SK-N-SH treated with all-trans-retinoic acid at 6 μM for 48 hours (cell line): Measurements from ENCODE around the gene MSH5.
"Not testable (repeated sequence)": the region's sequence is repeated elsewhere in the genome, so short reads cannot be mapped to it uniquely, and the experiment has no call there.

Source experiments
- ATAC-seq: fragments of 200-7000 bp; cut with Tn5 transposase; 3 replicates; pipeline ENCODE4 v1.9.1; 2020; ENCODE audit warnings: mild to moderate bottlenecking, moderate library complexity
- CREB5 ChIP-seq: fragments of 250-450 bp; sonication (Bioruptor Pico); IDR thresholded peaks from 2 replicates; pipeline ENCODE4 v1.5.1; 2020; ENCODE audit warnings: low read depth, mild to moderate bottlenecking, moderate library complexity
- CSDC2 ChIP-seq: fragments of 250-450 bp; sonication (Bioruptor Pico); IDR thresholded peaks from 2 replicates; pipeline ENCODE4 v1.5.0; 2020; ENCODE audit warnings: mild to moderate bottlenecking, moderate library complexity
- ESRRG ChIP-seq: fragments of 250-450 bp; sonication (Bioruptor Pico); IDR thresholded peaks from 2 replicates; pipeline ENCODE4 v1.6.1; 2021; ENCODE audit warnings: mild to moderate bottlenecking
- GLIS3 ChIP-seq: fragments of 250-450 bp; sonication (Bioruptor Pico); IDR thresholded peaks from 2 replicates; pipeline ENCODE4 v1.5.0; 2020; ENCODE audit warnings: mild to moderate bottlenecking, moderate library complexity
- ISL1 ChIP-seq: fragments of 250-450 bp; sonication (Bioruptor Pico); IDR thresholded peaks from 2 replicates; pipeline ENCODE4 v2.1.2; 2022; ENCODE audit warnings: mild to moderate bottlenecking, moderate library complexity
- OSR1 ChIP-seq: fragments of 250-450 bp; sonication (Bioruptor Pico); IDR thresholded peaks from 2 replicates; pipeline ENCODE4 v1.8.0; 2022; ENCODE audit warnings: moderate library complexity, mild to moderate bottlenecking, inconsistent platforms
- POU6F1 ChIP-seq: fragments of 250-450 bp; sonication (Bioruptor Pico); IDR thresholded peaks from 2 replicates; pipeline ENCODE4 v1.8.0; 2021; ENCODE audit warnings: low read depth, mild to moderate bottlenecking, moderate library complexity, borderline replicate concordance
- PPARA ChIP-seq: fragments of 250-450 bp; sonication (Bioruptor Pico); IDR thresholded peaks from 2 replicates; pipeline ENCODE4 v1.5.0; 2020; ENCODE audit warnings: mild to moderate bottlenecking, borderline replicate concordance
- RARB ChIP-seq: fragments of 250-450 bp; sonication (Bioruptor Pico); IDR thresholded peaks from 2 replicates; pipeline ENCODE4 v1.8.0; 2021; ENCODE audit warnings: mild to moderate bottlenecking, moderate library complexity
- SNAI2 ChIP-seq: fragments of 250-450 bp; sonication (Bioruptor Pico); IDR thresholded peaks from 2 replicates; pipeline ENCODE4 v1.5.0; 2020; ENCODE audit warnings: mild to moderate bottlenecking, moderate library complexity
- TCF4 ChIP-seq: fragments of 250-450 bp; sonication (Bioruptor Pico); IDR thresholded peaks from 2 replicates; pipeline ENCODE4 v1.8.0; 2021; ENCODE audit warnings: mild to moderate bottlenecking, moderate library complexity, borderline replicate concordance
- TOX ChIP-seq: fragments of 250-450 bp; sonication (Bioruptor Pico); IDR thresholded peaks from 2 replicates; pipeline ENCODE4 v1.8.0; 2021; ENCODE audit warnings: mild to moderate bottlenecking, moderate library complexity, borderline replicate concordance
- TSHZ2 ChIP-seq: fragments of 250-450 bp; sonication (Bioruptor Pico); IDR thresholded peaks from 2 replicates; pipeline ENCODE4 v1.5.0; 2020; ENCODE audit warnings: mild to moderate bottlenecking, moderate library complexity
- ZC3H10 ChIP-seq: fragments of 250-450 bp; sonication (Bioruptor Pico); IDR thresholded peaks from 2 replicates; pipeline ENCODE4 v1.5.1; 2021; ENCODE audit warnings: mild to moderate bottlenecking, moderate library complexity
- ZFP3 ChIP-seq: fragments of 250-450 bp; sonication (Bioruptor Pico); IDR thresholded peaks from 2 replicates; pipeline ENCODE4 v1.5.0; 2020; ENCODE audit warnings: mild to moderate bottlenecking, moderate library complexity
- ZNF565 ChIP-seq: fragments of 450-650 bp; formaldehyde crosslinking; conservative IDR thresholded peaks from 2 replicates; pipeline ENCODE4 v1.5.0; 2020; ENCODE audit warnings: low read depth, mild to moderate bottlenecking, moderate library complexity
- ZNF70 ChIP-seq: fragments of 450-650 bp; formaldehyde crosslinking; IDR thresholded peaks from 2 replicates; pipeline ENCODE4 v1.5.0; 2020; ENCODE audit warnings: mild to moderate bottlenecking, moderate library complexity
- ZNF8 ChIP-seq: fragments of 450-650 bp; formaldehyde crosslinking; IDR thresholded peaks from 2 replicates; pipeline ENCODE4 v1.5.0; 2020; ENCODE audit warnings: mild to moderate bottlenecking, moderate library complexity
- TF ChIP-seq, protein P1 (sequence below): fragments of 250-450 bp; sonication (Bioruptor Pico); IDR thresholded peaks from 2 replicates; pipeline ENCODE4 v1.8.0; 2020; ENCODE audit warnings: mild to moderate bottlenecking, moderate library complexity, borderline replicate concordance
- TF ChIP-seq, protein P2 (sequence below): fragments of 250-450 bp; sonication (Bioruptor Pico); IDR thresholded peaks from 2 replicates; pipeline ENCODE4 v1.5.1; 2021; ENCODE audit warnings: mild to moderate bottlenecking, moderate library complexity

The MSH5 gene

DNA sequence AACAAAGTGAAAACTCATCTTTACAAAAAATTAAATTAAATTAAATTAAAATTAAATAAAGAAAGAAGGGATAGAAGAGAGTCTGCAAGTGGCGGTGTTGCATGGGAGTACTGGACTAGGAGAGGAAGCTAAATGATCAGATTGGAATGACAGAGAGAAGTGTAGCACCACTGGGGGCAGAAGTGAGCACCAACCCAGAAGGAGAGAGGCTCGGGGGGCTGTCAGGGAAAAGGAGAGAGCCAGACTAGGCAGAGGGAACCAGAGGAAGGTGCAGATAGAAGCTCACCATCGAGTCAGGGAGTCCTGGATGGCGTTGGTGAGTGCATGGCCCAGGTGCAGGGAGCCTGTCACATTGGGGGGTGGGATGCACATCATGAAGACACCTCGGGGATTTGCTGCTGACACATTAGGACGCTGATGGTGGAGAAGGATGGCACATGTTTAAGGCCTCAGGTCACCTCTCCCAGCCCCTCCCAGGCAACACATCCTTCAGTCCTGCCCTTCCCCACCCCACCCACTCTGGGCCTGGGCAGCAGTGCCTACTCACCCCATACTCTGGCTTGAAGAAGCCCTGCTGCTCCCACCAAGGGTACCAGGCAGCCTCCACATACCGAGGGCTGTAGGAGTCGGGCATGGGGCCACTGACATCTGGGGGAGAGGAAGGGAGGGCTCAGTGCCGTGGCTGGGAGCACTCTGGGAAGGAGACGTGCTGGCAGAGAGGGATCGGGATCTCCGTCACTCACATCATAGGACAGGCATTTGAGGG is 51.7 kb downstream of the MSH5 start:
- TF ChIP-seq CREB5 (CRISPR knock-in tag): no peak
- no peak for TF ChIP-seq ZNF8 (CRISPR knock-in tag)
- TF ChIP-seq TSHZ2 (CRISPR knock-in tag): no peak
- no peak for TF ChIP-seq TCF4 (CRISPR knock-in tag)
- TF ChIP-seq CSDC2 (CRISPR knock-in tag): no peak
- no peak for TF ChIP-seq SNAI2
- no peak for TF ChIP-seq ZC3H10 (CRISPR knock-in tag)
- TF ChIP-seq, protein P1, sequence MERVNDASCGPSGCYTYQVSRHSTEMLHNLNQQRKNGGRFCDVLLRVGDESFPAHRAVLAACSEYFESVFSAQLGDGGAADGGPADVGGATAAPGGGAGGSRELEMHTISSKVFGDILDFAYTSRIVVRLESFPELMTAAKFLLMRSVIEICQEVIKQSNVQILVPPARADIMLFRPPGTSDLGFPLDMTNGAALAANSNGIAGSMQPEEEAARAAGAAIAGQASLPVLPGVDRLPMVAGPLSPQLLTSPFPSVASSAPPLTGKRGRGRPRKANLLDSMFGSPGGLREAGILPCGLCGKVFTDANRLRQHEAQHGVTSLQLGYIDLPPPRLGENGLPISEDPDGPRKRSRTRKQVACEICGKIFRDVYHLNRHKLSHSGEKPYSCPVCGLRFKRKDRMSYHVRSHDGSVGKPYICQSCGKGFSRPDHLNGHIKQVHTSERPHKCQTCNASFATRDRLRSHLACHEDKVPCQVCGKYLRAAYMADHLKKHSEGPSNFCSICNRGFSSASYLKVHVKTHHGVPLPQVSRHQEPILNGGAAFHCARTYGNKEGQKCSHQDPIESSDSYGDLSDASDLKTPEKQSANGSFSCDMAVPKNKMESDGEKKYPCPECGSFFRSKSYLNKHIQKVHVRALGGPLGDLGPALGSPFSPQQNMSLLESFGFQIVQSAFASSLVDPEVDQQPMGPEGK (CRISPR knock-in tag): no peak
- no peak for TF ChIP-seq RARB (CRISPR knock-in tag)
- no peak for TF ChIP-seq ZNF565 (CRISPR knock-in tag)
- TF ChIP-seq ESRRG (CRISPR knock-in tag): no peak
- TF ChIP-seq ZFP3: no peak
- peak; percentile 48 for ATAC-seq

DNA sequence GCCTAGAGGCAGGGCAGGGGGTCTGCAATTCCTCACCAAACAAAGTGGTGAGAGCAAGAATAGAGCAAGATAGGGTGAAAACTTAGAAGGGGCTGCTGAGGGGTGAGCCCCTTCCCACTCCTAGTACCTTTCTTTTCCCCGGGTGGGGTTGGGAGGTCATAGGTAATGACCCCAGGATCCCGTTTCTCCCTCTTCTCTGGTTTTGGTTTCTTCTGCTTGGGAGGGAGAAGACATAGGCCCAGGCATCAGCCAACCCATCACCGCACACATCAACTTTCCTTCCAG is 52.2 kb downstream of the MSH5 start:
- ATAC-seq: no peak
- TF ChIP-seq ZNF565 (CRISPR knock-in tag): no peak
- no peak for TF ChIP-seq GLIS3 (CRISPR knock-in tag)
- no peak for TF ChIP-seq POU6F1 (CRISPR knock-in tag)

DNA sequence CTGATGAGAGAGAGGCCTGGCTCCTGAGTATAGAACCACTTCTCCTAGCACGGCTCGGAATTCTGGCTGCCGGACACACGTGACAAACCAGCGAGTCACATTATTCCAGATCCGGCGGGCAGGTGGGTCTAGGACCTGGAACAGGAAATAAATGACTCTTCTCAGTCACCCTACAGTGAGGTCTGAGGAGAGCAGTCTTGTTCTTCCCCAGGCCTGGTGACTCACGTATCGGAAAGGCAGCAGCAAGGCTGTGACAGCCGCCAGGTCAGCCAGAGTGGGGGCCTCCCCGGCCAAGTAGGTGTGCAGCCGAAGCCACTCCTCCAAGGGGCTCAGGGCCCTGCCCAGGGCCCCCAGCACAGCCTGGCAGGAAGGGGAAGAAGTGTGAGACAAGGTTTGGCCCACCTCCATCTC is 53.0 kb downstream of the MSH5 start:
- no peak; the same call in 2 of the 3 replicates for ATAC-seq
- TF ChIP-seq CREB5 (CRISPR knock-in tag): no peak
- no peak for TF ChIP-seq CSDC2 (CRISPR knock-in tag)
- TF ChIP-seq ZNF565 (CRISPR knock-in tag): no peak
- no peak for TF ChIP-seq PPARA

- ATAC-seq: not testable (repeated sequence)
Observed at GRCh38 chr6:31793927-31794245, 54.1 kb downstream of the MSH5 start.

GRCh38 chr6:31794294-31794865 is 54.6 kb downstream of the MSH5 start:
- peak; percentile 71 for ATAC-seq
- no peak for TF ChIP-seq SNAI2
- TF ChIP-seq, protein P2, sequence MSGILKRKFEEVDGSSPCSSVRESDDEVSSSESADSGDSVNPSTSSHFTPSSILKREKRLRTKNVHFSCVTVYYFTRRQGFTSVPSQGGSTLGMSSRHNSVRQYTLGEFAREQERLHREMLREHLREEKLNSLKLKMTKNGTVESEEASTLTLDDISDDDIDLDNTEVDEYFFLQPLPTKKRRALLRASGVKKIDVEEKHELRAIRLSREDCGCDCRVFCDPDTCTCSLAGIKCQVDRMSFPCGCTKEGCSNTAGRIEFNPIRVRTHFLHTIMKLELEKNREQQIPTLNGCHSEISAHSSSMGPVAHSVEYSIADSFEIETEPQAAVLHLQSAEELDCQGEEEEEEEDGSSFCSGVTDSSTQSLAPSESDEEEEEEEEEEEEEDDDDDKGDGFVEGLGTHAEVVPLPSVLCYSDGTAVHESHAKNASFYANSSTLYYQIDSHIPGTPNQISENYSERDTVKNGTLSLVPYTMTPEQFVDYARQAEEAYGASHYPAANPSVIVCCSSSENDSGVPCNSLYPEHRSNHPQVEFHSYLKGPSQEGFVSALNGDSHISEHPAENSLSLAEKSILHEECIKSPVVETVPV: no peak
- TF ChIP-seq RARB (CRISPR knock-in tag): no peak
- TF ChIP-seq OSR1 (CRISPR knock-in tag): no peak
- TF ChIP-seq ISL1 (CRISPR knock-in tag): no peak
- TF ChIP-seq ZNF8 (CRISPR knock-in tag): no peak
- TF ChIP-seq GLIS3 (CRISPR knock-in tag): no peak
- no peak for TF ChIP-seq ESRRG (CRISPR knock-in tag)
- no peak for TF ChIP-seq ZNF70
- no peak for TF ChIP-seq TOX
- no peak for TF ChIP-seq CREB5 (CRISPR knock-in tag)
- no peak for TF ChIP-seq POU6F1 (CRISPR knock-in tag)
